ENCODE measurements around the gene VWF.

VWF gene

GRCh38 chr12:6039894-6040601, 84.4 kb downstream of the VWF start:
- no peak for DNase-seq (ENCODE audit: low read depth)
- H3K4me3 ChIP-seq (ENCODE audit: control insufficient read depth, low read depth, low read length), result no peak overlapping the region
- TF ChIP-seq CTCF (IDR thresholded peaks at IDR 0.05; ENCODE audit: control insufficient read depth, insufficient read depth, low read depth, low read length, missing control alignments), result peak; percentile 92

- TF ChIP-seq CTCF (IDR thresholded peaks at IDR 0.05; ENCODE audit: control insufficient read depth, insufficient read depth, low read depth, low read length, missing control alignments), result peak; percentile 82
- H3K4me3 ChIP-seq (ENCODE audit: control insufficient read depth, low read depth, low read length), result no peak overlapping the region
- DNase-seq (ENCODE audit: low read depth), result no peak
Observed at GRCh38 chr12:6038160-6038559, 86.3 kb downstream of the VWF start.

GRCh38 chr12:6037459-6037858, 87.0 kb downstream of the VWF start:
- no peak overlapping the region for H3K4me3 ChIP-seq (ENCODE audit: control insufficient read depth, low read depth, low read length)
- no peak for DNase-seq (ENCODE audit: low read depth)
- TF ChIP-seq CTCF (IDR thresholded peaks at IDR 0.05; ENCODE audit: control insufficient read depth, insufficient read depth, low read depth, low read length, missing control alignments), result no peak

GRCh38 chr12:6036509-6036908, 88.0 kb downstream of the VWF start:
- H3K4me3 ChIP-seq (ENCODE audit: control insufficient read depth, low read depth, low read length), result no peak overlapping the region
- DNase-seq (ENCODE audit: low read depth), result no peak
- no peak for TF ChIP-seq CTCF (IDR thresholded peaks at IDR 0.05; ENCODE audit: control insufficient read depth, insufficient read depth, low read depth, low read length, missing control alignments)

GRCh38 chr12:6034596-6034995, 89.9 kb downstream of the VWF start:
- TF ChIP-seq CTCF (IDR thresholded peaks at IDR 0.05; ENCODE audit: control insufficient read depth, insufficient read depth, low read depth, low read length, missing control alignments), result no peak
- no peak for DNase-seq (ENCODE audit: low read depth)
- no peak overlapping the region for H3K4me3 ChIP-seq (ENCODE audit: control insufficient read depth, low read depth, low read length)

- no peak for TF ChIP-seq CTCF (IDR thresholded peaks at IDR 0.05; ENCODE audit: control insufficient read depth, insufficient read depth, low read depth, low read length, missing control alignments)
- DNase-seq (ENCODE audit: low read depth), result no peak
- H3K4me3 ChIP-seq (ENCODE audit: control insufficient read depth, low read depth, low read length), result no peak overlapping the region
Observed at GRCh38 chr12:6033546-6033945, 90.9 kb downstream of the VWF start.
